ENCODE data around the gene FRS3.

GRCh38 chr6:41775293-41775882, 4.3 kb downstream of the FRS3 start:
- TF ChIP-seq CTCF (IDR thresholded peaks at IDR 0.05 in 2 of 3, conservative IDR thresholded peaks at IDR 0.05 in 1 of 3; ENCODE audit: insufficient read depth in 2 of 3, low read depth in 1 of 3, low read length in 3 of 3) (no peak), BRF1 (IDR thresholded peaks at IDR 0.05; ENCODE audit: borderline replicate concordance, extremely low read depth, insufficient read length) (no peak), ZBTB8A (IDR thresholded peaks at IDR 0.05; ENCODE audit: partially characterized antibody) (no peak), EZH2 (IDR thresholded peaks at IDR 0.05; ENCODE audit: borderline replicate concordance, low read depth, low read length) (no peak), ARID3A (IDR thresholded peaks at IDR 0.05; ENCODE audit: borderline replicate concordance, low read depth, low read length) (no peak), SPI1 (IDR thresholded peaks at IDR 0.05; ENCODE audit: borderline replicate concordance, low read depth, low read length) (no peak), MAFK (IDR thresholded peaks at IDR 0.05; ENCODE audit: low read length) (no peak), BCLAF1 (IDR thresholded peaks at IDR 0.05; ENCODE audit: borderline replicate concordance in 1 of 2, control insufficient read depth in 1 of 2, low read depth in 2 of 2, low read length in 1 of 2) (no peak)

All from K562 (cell line).